OCI-LY3 (cell line): Measurements from ENCODE around the gene CCDC154.
A peak's percentile ranks its signal among the peaks of the same experiment; 100 is the strongest.
"Not testable (repeated sequence)": the region's sequence is repeated elsewhere in the genome, so short reads cannot be mapped to it uniquely, and the experiment has no call there.

Experiments
- H2AFZ ChIP-seq: fragments of 200-600, 300-600 bp; shearing (Covaris generic); 2 replicates; pipeline ENCODE4 v1.6.0; 2014; ENCODE audit warnings: antibody characterized with exemption, low read depth, low read length
- H3K27ac ChIP-seq: fragments of 200-600, 300-600 bp; sonication (generic); 2 replicates; pipeline ENCODE4 v1.5.1; 2014; ENCODE audit warnings: mild to moderate bottlenecking, low read length, moderate library complexity, mixed read lengths
- H3K27me3 ChIP-seq: fragments of 200-600, 300-600 bp; sonication (generic); 2 replicates; pipeline ENCODE4 v1.6.1; 2014; ENCODE audit warnings: low read depth, low read length, mixed read lengths
- H3K36me3 ChIP-seq: fragments of 200-600, 300-600 bp; sonication (generic); replicated peaks from 2 replicates; pipeline ENCODE3; 2014; ENCODE audit warnings: low read depth, low read length, mixed read lengths
- H3K4me1 ChIP-seq: fragments of 300-600, 200-600 bp; sonication (generic); 2 replicates; pipeline ENCODE4 v1.6.1; 2014; ENCODE audit warnings: low read length, mixed read lengths
- H3K4me2 ChIP-seq: fragments of 200-600, 300-600 bp; sonication (generic); 2 replicates; pipeline ENCODE4 v1.6.1; 2014; ENCODE audit warnings: low read length, mixed read lengths
- H3K4me3 ChIP-seq: fragments of 300-600, 200-600 bp; sonication (generic); 2 replicates; pipeline ENCODE4 v1.5.1; 2014; ENCODE audit warnings: antibody characterized with exemption, mild to moderate bottlenecking, low read length, moderate library complexity
- H3K79me2 ChIP-seq: fragments of 300-600, 200-600 bp; shearing (Covaris generic); 2 replicates; pipeline ENCODE4 v1.6.1; 2014; ENCODE audit warnings: mild to moderate bottlenecking, low read length, mixed read lengths
- H3K9ac ChIP-seq: fragments of 300-600, 200-600 bp; shearing (Covaris generic); 2 replicates; pipeline ENCODE4 v1.6.0; 2014; ENCODE audit warnings: mild to moderate bottlenecking, low read length, moderate library complexity
- H3K9me3 ChIP-seq: fragments of 200-600, 300-600 bp; shearing (Covaris generic); 2 replicates; pipeline ENCODE4 v1.6.1; 2014; ENCODE audit warnings: low read length, mixed read lengths; ENCODE audit not compliant: insufficient read depth
- H4K20me1 ChIP-seq: fragments of 200-600, 300-600 bp; sonication (generic); 2 replicates; pipeline ENCODE4 v1.6.1; 2016; ENCODE audit warnings: low read length, mixed read lengths; ENCODE audit not compliant: insufficient read depth
- CTCF ChIP-seq: fragments of 200-600, 300-600 bp; sonication (generic); IDR thresholded peaks from 2 replicates; pipeline ENCODE4 v1.5.1; 2014; ENCODE audit warnings: antibody characterized with exemption, low read length, low read depth
- EZH2phosphoT487 ChIP-seq: fragments of 200-600 bp; shearing (Covaris generic); IDR thresholded peaks from 2 replicates; pipeline ENCODE4 v1.6.1; 2018; ENCODE audit warnings: antibody characterized with exemption, mixed run types, low read depth

CCDC154 gene

GRCh38 chr16:1481906-1482835 is 37.8 kb upstream of the CCDC154 start:
- H3K27ac ChIP-seq = no peak overlapping the region
- H4K20me1 ChIP-seq = no peaks in the 10 kb centered on the region
- no peak overlapping the region for H2AFZ ChIP-seq
- H3K4me3 ChIP-seq = no peak overlapping the region
- no peaks in the 10 kb centered on the region for H3K9me3 ChIP-seq
- H3K4me2 ChIP-seq = no peak overlapping the region
- no peaks in the 10 kb centered on the region for H3K36me3 ChIP-seq
- no peaks in the 10 kb centered on the region for H3K79me2 ChIP-seq
- no peaks in the 10 kb centered on the region for H3K4me1 ChIP-seq
- no peaks in the 10 kb centered on the region for H3K27me3 ChIP-seq
- TF ChIP-seq CTCF (no peak), EZH2phosphoT487 (no peak)
- H3K9ac ChIP-seq = no peak overlapping the region

- H3K4me2 ChIP-seq, H3K9me3 ChIP-seq, H3K9ac ChIP-seq, H3K4me1 ChIP-seq, H3K27ac ChIP-seq, H4K20me1 ChIP-seq, H3K4me3 ChIP-seq, H3K36me3 ChIP-seq, H2AFZ ChIP-seq, H3K27me3 ChIP-seq: not testable (repeated sequence)
- H3K79me2 ChIP-seq = peaks cover 16% of the 10 kb centered on the region
Measured at GRCh38 chr16:1478937-1479336, 34.6 kb upstream of the CCDC154 start.

GRCh38 chr16:1477033-1477432 is 32.7 kb upstream of the CCDC154 start:
- Histone ChIP-seq H3K27me3 (no peaks in the 10 kb centered on the region), H3K79me2 (peaks cover 25% of the 10 kb centered on the region), H2AFZ (no peak overlapping the region), H3K4me2 (no peak overlapping the region), H3K9ac (no peak overlapping the region), H3K4me1 (peaks cover 8% of the 10 kb centered on the region), H4K20me1 (no peaks in the 10 kb centered on the region), H3K9me3 (no peaks in the 10 kb centered on the region), H3K36me3 (no peaks in the 10 kb centered on the region), H3K4me3 (no peak overlapping the region), H3K27ac (no peak overlapping the region)
- no peak for TF ChIP-seq CTCF
- TF ChIP-seq EZH2phosphoT487 = no peak

GRCh38 chr16:1475552-1476114 is 31.3 kb upstream of the CCDC154 start:
- Histone ChIP-seq H3K4me2 (peak overlapping the region; percentile 67), H3K79me2 (peaks cover 34% of the 10 kb centered on the region), H3K27ac (peak overlapping the region; percentile 66), H3K9ac (peak overlapping the region; percentile 95), H3K4me3 (peak overlapping the region; percentile 97), H2AFZ (no peak overlapping the region), H4K20me1 (no peaks in the 10 kb centered on the region), H3K4me1 (peaks cover 8% of the 10 kb centered on the region), H3K36me3 (no peaks in the 10 kb centered on the region), H3K9me3 (no peaks in the 10 kb centered on the region), H3K27me3 (no peaks in the 10 kb centered on the region)
- TF ChIP-seq CTCF (no peak), EZH2phosphoT487 (no peak)
